ENCODE data around the gene GPR137C. TPM values are rescaled to one million over a fixed set of nuclear protein-coding genes. Genes with fewer than 3 reads are reported as not detected.

The GPR137C gene
- total and polyA plus RNA-seq, 10 of the 15 experiments (the other 5 are each of a cell fraction or from before 2014, with no cell fraction given): 0.03 to 0.72 (median 0.22) TPM

- FAIRE-seq: no peak
- POLR2A ChIA-PET: no interaction called here
- no peaks in the 10 kb centered on the region for H3K79me2 ChIP-seq (ENCODE audit: control insufficient read depth, insufficient read depth, low read length)
- intact Hi-C loops (cut with micrococcal nuclease; ENCODE audit: unreplicated experiment) (no loop called here), in situ Hi-C loops (cut with MboI) (no loop called here)
- no peak overlapping the region for H3K27ac ChIP-seq (ENCODE audit: control insufficient read depth, insufficient read depth)
- WGBS (ENCODE audit: insufficient coverage, insufficient replicate concordance, low lambda C conversion rate, missing lambda C conversion rate): 96% methylated on average over 6 of the region's 6 CpGs
- H3K36me3 ChIP-seq (ENCODE audit: control insufficient read depth in 2 of 2, insufficient read depth in 2 of 2, low read length in 1 of 2): peaks cover 1 to 21% of the 10 kb centered on the region in 2 experiments; a peak in 3 of 4 replicates
- no peaks in the 10 kb centered on the region for H3K27me3 ChIP-seq (replicated peaks in 1 of 2; ENCODE audit: control insufficient read depth in 2 of 2, insufficient read depth in 2 of 2, low read length in 1 of 2)
- H4K20me1 ChIP-seq (ENCODE audit: control insufficient read depth, insufficient read depth): no peaks in the 10 kb centered on the region
- no peak for DNase-seq (ENCODE audit: low read depth, low spot score)
- no peaks in the 10 kb centered on the region for H3K4me1 ChIP-seq (ENCODE audit: control insufficient read depth, insufficient read depth, low read length)
- CTCF ChIA-PET: no interaction called here
- no peak overlapping the region for H3K4me3 ChIP-seq
- H3K9me3 ChIP-seq (replicated peaks; ENCODE audit: control insufficient read depth, insufficient read depth, low read length): no peaks in the 10 kb centered on the region
- no peak overlapping the region for H2AFZ ChIP-seq (ENCODE audit: control insufficient read depth, low read depth, low read length)
- SMC1A ChIA-PET (ENCODE audit: uncharacterized antibody, unreplicated experiment): no interaction called here
- no TSS peak for BruUV-seq (replicated peaks)
- H3K4me2 ChIP-seq (ENCODE audit: control insufficient read depth, insufficient read depth): no peak overlapping the region
- TF ChIP-seq JUND (IDR thresholded peaks at IDR 0.05; ENCODE audit: low read depth, low read length): no peak
- no peak for TF ChIP-seq PAX8 (IDR thresholded peaks at IDR 0.05)
- no peak for TF ChIP-seq SP1 (IDR thresholded peaks at IDR 0.05; ENCODE audit: low read depth, low read length)
- TF ChIP-seq MAX (IDR thresholded peaks at IDR 0.05; ENCODE audit: low read depth, low read length): no peak
- TF ChIP-seq RUNX3 (IDR thresholded peaks at IDR 0.05; ENCODE audit: low read length): no peak
- TF ChIP-seq NKRF (conservative IDR thresholded peaks at IDR 0.05): no peak
- no peak for TF ChIP-seq POLR2AphosphoS2 (IDR thresholded peaks at IDR 0.05; ENCODE audit: low read depth, low read length)
- TF ChIP-seq EGR1 (IDR thresholded peaks at IDR 0.05; ENCODE audit: borderline replicate concordance in 1 of 2, low read depth in 2 of 2, low read length in 2 of 2): no peak
- TF ChIP-seq REST (IDR thresholded peaks at IDR 0.05; ENCODE audit: low read depth, low read length): no peak
- TF ChIP-seq PRDM15 (CRISPR knock-in tag; IDR thresholded peaks at IDR 0.05): no peak
- no peak for TF ChIP-seq EZH2 (IDR thresholded peaks at IDR 0.05; ENCODE audit: borderline replicate concordance, control insufficient read depth, low read depth, low read length)
- no peak for TF ChIP-seq SMC3 (IDR thresholded peaks at IDR 0.05; ENCODE audit: borderline replicate concordance, low read length)
- no peak for TF ChIP-seq RAD21 (IDR thresholded peaks at IDR 0.05; ENCODE audit: insufficient read depth, low read depth, low read length)
- TF ChIP-seq HDAC6 (IDR thresholded peaks at IDR 0.05; ENCODE audit: unreplicated experiment): no peak
- no peak for TF ChIP-seq CHD4 (IDR thresholded peaks at IDR 0.05)
- TF ChIP-seq FOXM1 (IDR thresholded peaks at IDR 0.05; ENCODE audit: low read depth, low read length): no peak
- RAD21 ChIA-PET (ENCODE audit: unreplicated experiment): interaction anchor here (0.9 kb wide), 1 partner anchor 13 kb away, joined by 3 read pairs; no protein-coding TSS in a partner anchor
- ATAC-seq: no peak
- H3K9ac ChIP-seq (ENCODE audit: control insufficient read depth, insufficient read depth, low read length): no peak overlapping the region
Measured at GRCh38 chr14:52650774-52651173, 98.1 kb downstream of the GPR137C start.

Measured in GM12878 (cell line).